CD4-positive, alpha-beta T cell treated with Interleukin-1 beta for 1 hour (primary cell): ENCODE measurements around the gene SMTNL1.
"Not testable (repeated sequence)": the region's sequence is repeated elsewhere in the genome, so short reads cannot be mapped to it uniquely, and the experiment has no call there.

Experiments used
- DNase-seq, 2 donors: peaks; one replicate each; pipeline ENCODE4 v3.0.0-alpha.2; 2020 to 2022

SMTNL1 gene

DNA sequence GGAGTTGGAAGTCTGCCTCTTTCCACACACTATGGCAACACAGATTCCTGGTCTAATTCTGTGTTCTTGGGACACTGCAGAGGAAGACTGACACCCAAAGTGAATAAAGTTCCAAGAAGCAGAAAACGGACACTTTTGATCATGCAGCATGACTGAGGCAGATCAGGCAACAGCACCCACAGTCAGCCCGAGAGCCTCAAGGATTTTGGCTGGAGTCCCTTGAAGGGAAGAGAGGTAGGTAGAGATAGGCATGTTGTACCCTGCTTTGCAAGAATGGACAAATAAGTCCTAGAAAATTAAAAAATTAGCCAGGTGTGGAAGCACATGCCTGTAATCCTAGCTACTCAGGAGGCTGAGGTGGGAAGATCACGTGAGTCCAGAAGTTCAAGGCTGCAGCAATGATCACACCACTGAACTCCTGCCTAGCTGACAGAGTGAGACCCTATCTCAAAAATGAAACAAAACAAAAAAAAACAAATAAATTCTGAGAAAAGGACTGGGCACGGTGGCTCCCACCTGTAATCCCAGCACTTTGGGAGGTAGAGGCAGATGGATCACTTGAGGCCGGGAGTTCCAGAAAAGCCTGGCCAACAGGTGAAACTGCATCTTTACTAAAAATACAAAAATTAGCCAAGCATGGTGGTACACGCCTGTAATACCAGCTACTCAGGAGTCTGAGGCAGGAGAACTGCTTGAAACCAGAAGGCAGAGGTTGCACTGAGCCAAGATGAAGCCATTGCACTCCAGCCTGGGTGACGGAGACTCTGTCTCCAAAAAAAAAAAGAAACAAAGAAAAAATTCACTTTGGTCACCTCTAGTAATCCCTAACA lies 28.8 kb upstream of the SMTNL1 start:
- DNase-seq: no peak

- no peak for DNase-seq
These were observed 25.5 kb upstream of the SMTNL1 start for GRCh38 chr11:57511741-57512430.

DNA sequence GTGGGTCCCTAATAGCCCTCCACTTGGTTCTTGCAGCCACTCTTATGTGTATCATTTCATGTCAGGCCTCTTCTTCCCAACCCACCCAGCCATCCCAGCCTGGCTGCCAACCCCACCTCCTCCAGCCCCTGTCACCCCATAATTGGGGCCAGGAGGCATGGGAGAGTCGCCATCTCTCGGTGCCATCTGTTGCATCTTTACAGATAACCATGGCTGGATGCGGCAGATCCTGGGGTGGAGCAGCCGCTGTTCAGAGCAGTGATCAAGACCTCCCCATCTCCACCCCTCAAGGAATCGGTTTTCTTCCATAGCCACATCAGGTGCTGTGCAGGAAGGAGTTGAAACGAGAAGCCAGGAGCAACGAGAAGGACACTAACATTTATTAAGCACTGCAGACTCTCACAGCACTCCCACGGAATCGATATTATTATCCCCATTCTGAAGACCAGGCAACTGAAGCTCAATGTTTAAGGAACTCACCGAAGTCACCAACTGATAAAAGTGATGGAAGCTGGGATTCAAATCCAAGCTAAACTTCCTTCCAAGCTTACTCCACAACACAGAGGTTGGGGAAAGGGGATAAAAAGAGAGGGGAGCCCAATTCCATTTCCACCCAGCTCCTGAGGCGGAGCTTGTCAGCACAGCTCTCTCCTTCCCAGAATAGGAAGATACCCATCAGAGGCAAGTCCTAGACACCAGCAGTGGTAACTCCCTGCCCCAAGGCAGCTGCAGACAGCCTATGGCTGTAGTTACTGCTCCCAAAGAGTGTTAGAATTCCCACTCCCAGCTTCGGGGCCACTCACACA lies 24.5 kb upstream of the SMTNL1 start:
- DNase-seq: no peak

DNA sequence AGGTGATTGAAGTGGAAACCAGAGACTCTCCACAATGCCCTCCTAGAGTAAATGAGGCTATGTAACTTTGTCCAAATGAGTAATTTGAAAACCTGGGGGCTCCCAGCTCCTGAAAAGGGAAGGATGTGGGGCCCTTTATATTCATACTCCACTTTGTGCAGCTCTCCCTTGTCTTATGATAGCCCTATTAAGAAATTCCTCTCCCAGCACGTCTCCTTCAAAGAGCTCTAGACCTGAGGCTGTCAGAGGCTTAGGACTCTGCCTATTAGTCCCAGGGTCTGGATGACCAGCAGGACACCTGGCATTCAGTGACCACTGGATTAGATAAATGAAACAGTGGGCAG lies 24.0 kb upstream of the SMTNL1 start:
- DNase-seq: no peak

DNA sequence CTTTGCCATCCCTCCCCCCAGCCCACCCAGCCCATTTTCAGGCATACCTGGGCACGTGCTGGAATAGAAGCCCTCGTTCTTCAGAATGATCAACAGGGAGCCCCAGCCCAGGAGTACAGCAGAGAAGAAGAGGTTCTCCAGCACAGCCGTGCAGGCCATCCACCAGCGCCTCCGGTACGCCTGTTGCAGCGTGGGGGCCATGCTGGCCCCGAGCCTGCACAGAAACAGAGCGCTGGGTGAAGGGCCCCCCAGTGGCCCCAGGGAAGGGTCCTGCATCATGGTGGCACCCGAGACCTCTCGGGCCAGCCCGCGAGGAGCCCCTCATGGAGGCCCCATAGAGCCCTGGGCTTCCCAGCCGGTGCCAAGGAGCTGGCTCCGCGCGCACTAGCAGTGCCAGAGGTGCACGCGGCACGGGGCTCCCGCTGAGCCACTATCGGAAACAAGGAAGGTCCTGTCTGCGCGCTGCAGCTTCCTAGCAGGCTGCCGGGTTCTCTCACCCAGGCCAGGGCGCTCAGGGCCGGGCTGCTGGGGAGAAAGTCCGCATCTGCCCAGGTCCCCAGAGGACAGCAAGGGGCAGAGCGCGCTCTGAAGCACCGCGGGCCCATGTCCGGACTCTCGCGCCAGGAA lies 23.4 kb upstream of the SMTNL1 start:
- DNase-seq: peak in 1 of 2 donors; percentile 25

DNA sequence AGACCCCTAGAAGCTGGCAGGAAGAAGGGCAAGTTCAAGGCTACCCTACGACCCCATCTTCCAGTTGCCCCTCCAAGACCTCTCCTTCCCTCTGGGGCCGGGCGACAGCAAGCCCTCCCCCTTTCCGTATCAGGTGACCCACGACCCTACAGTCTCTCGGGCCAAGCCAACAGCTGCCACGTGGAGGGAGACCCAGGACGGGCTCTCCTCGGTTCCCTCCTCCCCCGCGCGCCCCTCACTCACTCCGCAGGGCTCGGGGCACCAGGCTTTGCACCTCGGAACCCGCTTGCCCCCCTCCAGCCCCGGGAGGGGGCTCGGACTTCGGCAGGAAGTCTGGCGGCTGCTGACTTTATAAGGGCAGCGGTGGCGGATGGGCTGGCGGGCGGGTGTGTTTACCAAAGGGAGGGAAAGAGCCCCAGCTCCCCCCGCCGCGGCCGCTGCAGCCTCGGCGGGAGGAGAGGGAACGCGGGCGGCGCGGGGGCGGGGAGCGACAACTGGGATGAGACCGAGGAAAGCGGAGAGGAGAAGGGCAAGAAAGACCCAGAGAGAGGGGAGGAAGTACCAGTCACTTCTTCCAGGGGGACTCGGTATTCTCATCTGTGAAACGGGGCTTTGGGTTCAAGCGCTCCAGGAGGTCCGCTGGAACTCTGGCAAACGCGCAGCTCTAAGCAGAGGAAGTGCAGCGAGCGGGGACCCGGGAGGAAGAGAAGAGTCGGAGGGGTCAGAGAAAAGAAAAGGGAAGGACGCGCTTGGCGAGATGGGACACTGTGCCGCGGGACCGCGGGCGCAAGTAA lies 22.7 kb upstream of the SMTNL1 start:
- peak; percentile 38 to 42 for DNase-seq

- DNase-seq: no peak
These were observed 21.9 kb upstream of the SMTNL1 start, which contains the start of gene SLC43A1 for GRCh38 chr11:57515332-57516060. SLC43A1 (minus strand) TSS chr11:57515702; CDS start chr11:57514111, 1,591 bp downstream.

DNA sequence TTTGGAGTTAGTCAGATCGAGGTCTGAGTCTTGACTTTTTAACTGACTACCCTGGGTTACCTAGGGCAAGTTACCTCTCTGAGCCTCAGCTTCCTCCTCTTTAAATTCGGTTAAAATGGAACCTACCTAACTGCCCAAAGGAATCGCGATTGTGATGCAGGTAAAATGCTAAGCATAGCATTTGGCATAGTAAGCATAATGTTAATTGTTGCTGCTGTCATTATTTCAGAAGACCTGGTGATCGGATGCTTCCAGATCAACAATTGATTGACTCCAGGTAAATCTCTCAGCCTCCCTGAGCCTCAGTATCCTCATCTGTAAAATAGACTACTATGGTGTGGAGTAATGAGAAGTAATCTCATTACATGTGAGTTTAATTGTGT lies 21.3 kb upstream of the SMTNL1 start:
- no peak for DNase-seq

DNA sequence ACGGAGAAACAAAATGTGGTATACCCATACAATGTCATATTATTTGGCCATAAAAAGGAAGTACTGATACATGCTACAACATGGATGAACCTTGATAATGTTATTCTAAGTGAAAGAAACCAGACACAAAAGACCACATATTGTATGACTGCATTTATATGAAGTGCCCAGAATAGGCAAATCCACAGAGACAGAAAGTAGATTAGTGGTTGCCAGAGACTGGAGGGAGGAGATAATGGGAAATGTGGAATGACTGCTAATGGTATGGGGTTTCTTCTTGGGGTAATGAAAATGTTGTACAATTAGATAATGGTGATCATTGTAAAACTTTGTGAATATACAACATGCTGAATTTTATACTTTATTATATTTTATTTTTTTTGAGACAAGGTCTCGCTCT lies 16.3 kb upstream of the SMTNL1 start:
- DNase-seq: no peak

DNA sequence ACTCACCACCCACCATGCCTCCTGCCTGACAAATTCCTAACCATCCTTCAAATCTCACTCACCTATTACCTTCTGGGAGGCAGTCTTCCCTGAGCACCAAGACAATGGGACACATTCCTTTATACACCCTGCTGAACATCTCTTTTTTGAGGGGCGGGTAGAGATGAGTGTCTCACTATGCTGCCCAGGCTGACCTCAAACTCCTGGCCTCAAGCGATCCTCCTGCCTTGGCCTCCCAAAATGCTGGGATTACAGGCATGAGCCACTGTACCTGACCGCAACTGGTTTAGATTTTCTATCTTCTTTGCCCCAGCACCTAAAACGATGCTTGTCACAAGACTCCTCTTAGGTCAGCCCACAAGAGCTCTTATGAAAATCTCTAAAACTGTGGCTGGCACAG lies 14.0 kb upstream of the SMTNL1 start:
- no peak for DNase-seq

DNA sequence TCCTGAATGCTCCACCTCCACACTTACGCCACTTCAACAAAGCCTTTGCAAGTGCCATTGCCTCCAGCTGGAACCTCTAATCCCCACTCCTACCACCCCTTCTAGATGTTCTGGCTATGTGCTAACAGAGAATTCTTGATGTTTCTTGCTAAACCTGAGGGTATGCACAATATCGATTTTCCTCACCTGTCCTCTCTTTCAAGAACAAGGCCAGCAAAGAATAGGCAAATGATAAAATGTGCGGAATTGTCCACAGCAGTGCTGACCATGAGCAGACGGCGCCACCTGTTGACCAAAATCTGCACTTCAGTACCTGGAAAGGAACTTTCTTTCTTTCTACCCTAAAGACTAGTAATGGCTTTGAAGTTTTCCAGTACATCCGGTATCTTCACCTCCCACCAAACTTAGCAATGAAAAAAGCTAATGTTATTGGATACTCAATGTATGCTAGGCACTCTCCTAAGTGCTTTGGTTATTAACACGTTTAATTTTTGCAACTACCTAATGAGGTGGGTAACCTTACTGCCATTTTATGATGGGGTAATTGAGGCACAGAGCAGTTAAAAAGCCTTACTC lies 10.3 kb upstream of the SMTNL1 start:
- DNase-seq: peak; percentile 63 to 76

- no peak for DNase-seq
These were observed 8.4 kb upstream of the SMTNL1 start for GRCh38 chr11:57529012-57529411.

- DNase-seq: no peak
These were observed 7.2 kb upstream of the SMTNL1 start for GRCh38 chr11:57530215-57530595.

GRCh38 chr11:57530596-57531507 lies 6.5 kb upstream of the SMTNL1 start, which contains the start of gene TIMM10:
TIMM10 (minus strand) TSS chr11:57530754; CDS start chr11:57530189, 565 bp downstream.
- peak; percentile 96 to 97 for DNase-seq

DNA sequence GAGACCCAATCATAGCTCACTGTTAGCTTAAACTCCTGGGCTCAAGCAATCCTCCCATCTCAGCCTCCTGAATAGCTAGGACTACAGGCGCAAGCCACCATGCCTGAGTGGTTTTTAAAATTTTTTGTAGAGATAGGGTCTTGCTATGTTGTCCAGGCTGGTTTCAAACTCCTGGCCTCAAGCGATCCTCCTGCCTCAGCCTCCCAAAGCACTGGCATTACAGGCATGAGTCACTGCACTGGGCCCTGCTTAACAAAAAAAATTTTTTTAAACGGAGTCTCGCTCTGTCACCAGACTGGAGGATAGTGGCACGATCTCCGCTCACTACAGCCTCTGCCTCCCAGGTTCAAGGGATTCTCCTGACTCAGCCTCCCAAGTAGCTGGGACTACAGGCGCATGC lies 2.9 kb upstream of the SMTNL1 start:
- not testable (repeated sequence) for DNase-seq

GRCh38 chr11:57539342-57539741 lies 1.9 kb downstream of the SMTNL1 start:
- DNase-seq: no peak

DNA sequence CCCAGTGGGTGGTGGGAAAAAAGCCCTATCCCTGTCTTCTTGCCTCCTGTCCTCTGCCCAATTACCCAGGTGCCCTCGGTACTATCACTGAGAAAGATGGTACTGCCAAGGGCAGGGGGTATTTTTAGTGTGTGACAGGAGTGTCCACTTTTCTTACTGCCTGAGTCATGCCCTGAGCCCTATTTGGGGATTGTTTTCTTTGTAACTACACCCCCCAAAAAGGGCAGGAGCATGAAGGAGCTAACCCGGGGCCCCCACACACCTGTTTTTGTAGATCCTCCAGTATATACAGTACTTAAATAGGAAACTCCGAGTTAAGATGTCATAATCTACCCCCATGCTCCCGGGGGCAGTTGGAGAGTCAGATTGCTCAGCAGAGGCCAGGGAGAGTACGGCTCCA lies 3.8 kb downstream of the SMTNL1 start:
- no peak for DNase-seq

DNA sequence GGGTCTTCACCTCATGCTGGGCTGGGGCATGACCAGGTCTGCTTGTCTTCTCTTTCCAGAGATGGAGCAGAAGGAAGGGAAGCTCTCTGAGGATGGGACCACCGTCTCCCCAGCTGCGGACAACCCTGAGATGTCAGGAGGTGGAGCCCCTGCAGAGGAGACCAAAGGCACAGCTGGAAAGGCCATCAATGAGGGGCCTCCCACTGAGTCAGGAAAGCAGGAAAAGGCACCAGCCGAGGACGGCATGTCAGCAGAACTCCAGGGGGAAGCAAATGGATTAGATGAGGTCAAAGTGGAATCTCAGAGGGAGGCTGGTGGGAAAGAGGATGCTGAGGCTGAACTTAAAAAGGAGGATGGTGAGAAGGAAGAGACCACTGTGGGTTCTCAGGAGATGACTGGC lies 5.2 kb downstream of the SMTNL1 start:
- DNase-seq: no peak

- DNase-seq: no peak
These were observed 6.2 kb downstream of the SMTNL1 start for GRCh38 chr11:57543593-57543992.

GRCh38 chr11:57544566-57544965 lies 7.2 kb downstream of the SMTNL1 start:
- DNase-seq: no peak
